Measurements from ENCODE around the gene SLC22A5. TPM values are rescaled to one million over a fixed set of nuclear protein-coding genes. Genes with fewer than 3 reads are reported as not detected.

The SLC22A5 gene
- 4.9 and 5.5 TPM in 2 replicates for total RNA-seq

DNA sequence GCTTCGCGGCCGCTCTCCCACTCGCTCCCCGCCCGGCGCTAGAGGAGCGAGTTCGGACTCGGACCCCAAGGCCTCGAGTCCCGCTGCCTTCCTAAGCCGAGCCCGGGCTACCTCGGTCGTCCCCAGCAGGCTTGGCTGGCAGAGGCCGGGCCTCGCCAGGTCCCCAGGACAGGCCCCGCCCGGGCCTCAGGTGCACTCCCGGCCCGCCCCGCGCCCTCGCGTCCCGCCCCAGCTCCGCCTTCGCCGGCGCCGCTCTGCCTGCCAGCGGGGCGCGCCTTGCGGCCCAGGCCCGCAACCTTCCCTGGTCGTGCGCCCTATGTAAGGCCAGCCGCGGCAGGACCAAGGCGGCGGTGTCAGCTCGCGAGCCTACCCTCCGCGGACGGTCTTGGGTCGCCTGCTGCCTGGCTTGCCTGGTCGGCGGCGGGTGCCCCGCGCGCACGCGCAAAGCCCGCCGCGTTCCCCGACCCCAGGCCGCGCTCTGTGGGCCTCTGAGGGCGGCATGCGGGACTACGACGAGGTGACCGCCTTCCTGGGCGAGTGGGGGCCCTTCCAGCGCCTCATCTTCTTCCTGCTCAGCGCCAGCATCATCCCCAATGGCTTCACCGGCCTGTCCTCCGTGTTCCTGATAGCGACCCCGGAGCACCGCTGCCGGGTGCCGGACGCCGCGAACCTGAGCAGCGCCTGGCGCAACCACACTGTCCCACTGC lies at the start of gene SLC22A5:
Gene SLC22A5 (plus strand): TSS at position 237 of the 707 bp plus-strand sequence. CDS start 263 bp downstream, at position 500.
- Mint-ChIP-seq H3K4me3 (peak within 1 kb of the TSS; percentile 81), H3K9me3 (no peaks in the 10 kb centered on the region), H3K27ac (peak within 1 kb of the TSS; percentile 63), H3K36me3 (ENCODE audit: low read depth) (no peaks in the 10 kb centered on the region), H3K27me3 (no peaks in the 10 kb centered on the region), H3K4me1 (peaks cover 22% of the 10 kb centered on the region)
- intact Hi-C loops (cut with micrococcal nuclease), result loop anchor here (2.0 to 5.0 kb wide), 2 partner anchors 72 to 305 kb away; no protein-coding TSS in a partner anchor
- peak; percentile 93 for DNase-seq

DNA sequence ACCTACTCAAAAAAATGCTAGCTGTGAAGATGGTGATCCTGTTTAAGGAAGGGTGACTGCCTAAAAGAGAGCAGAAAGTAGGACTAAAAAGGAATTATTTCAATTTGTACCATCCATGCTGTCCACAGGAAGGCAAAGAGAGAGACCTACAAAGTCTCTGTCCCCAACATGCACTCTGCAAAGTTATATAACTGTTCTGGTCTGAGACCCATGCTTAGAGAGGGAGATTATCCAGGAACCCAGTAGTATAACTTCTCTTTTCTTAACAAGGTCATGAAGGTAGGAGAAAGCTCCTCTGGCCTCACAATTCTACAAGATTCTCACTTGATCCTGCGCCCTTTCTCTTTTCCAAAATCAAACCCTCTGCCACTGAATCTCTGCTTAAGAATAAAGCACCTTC lies 49.5 kb upstream of the SLC22A5 start:
- Mint-ChIP-seq H3K27ac (no peak overlapping the region), H3K27me3 (no peaks in the 10 kb centered on the region), H3K36me3 (ENCODE audit: low read depth) (no peaks in the 10 kb centered on the region), H3K4me3 (no peak overlapping the region), H3K9me3 (no peaks in the 10 kb centered on the region), H3K4me1 (no peaks in the 10 kb centered on the region)
- intact Hi-C loops (cut with micrococcal nuclease), result no loop called here
- no peak for DNase-seq

DNA sequence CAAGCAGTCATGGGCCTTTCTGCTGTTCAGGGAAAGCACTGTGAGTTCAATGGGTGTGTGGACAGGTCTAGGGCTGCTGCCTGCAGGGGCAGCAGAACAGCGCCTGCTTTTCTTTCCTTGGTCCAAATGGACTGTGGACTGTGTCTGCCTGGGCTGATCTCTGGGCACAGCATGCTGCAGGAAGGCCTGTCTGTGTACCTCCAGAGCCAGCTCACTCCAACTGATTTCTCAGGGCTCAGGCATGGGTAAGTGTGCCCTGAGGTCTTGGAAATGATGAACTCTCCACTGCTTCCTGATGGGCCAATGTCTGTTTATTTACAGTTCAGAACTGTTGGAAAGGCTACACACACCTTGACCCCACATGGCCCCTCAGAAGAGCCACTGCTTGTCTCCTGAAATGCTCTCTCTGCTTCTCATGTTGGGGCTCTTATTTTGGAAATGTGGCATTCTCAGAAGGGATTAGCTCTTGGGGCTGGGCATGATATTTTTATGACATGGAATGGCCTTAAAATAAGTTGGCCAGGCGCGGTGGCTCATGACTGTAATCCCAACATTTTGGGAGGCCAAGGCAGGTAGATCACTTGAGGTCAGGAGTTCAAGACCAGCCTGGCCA lies 48.3 kb upstream of the SLC22A5 start:
- no peak overlapping the region for H3K27ac Mint-ChIP-seq
- intact Hi-C loops (cut with micrococcal nuclease), result no loop called here
- no peaks in the 10 kb centered on the region for H3K27me3 Mint-ChIP-seq
- DNase-seq, result no peak
- no peaks in the 10 kb centered on the region for H3K36me3 Mint-ChIP-seq (ENCODE audit: low read depth)
- no peak overlapping the region for H3K4me3 Mint-ChIP-seq
- no peaks in the 10 kb centered on the region for H3K4me1 Mint-ChIP-seq
- no peaks in the 10 kb centered on the region for H3K9me3 Mint-ChIP-seq

DNA sequence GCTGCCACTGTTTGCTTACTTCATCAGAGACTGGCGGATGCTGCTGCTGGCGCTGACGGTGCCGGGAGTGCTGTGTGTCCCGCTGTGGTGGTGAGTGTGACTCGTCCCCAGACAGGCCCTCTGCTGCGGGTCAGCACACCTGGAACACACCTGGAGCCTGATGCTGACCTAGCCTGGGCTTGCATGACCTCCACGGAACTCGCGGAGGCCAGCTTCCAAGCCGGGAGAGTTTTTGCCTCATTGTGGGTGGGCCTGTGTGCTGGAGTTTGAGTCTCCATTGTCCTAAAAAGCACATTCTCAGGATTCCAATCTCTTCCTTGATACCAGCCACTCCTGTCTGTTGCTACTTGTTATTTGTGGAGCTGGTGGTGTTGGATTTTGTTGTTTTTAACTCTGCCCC lies 47.2 kb upstream of the SLC22A5 start:
- intact Hi-C loops (cut with micrococcal nuclease), result no loop called here
- Mint-ChIP-seq H3K4me1 (no peaks in the 10 kb centered on the region), H3K27me3 (no peaks in the 10 kb centered on the region), H3K36me3 (ENCODE audit: low read depth) (no peaks in the 10 kb centered on the region), H3K4me3 (no peak overlapping the region), H3K9me3 (no peaks in the 10 kb centered on the region), H3K27ac (no peak overlapping the region)
- DNase-seq, result no peak

DNA sequence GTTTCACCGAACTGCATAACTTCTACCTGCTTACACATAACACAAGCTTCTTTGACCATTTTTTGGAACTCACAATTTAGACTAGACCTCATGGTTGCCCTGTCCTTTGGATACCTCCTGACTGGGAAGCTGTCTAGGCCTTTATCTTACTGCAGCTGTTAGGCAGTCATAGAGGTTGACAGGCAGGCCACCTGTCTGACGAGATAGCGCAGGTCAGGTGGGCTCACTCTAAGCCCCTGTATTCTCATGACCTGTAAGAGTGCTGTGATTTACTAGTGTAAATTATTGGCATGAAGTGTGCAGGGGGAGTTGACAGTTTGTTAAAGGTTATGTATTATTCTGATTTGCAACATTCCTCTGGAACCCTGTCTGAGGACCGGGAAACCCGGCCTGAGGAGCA lies 46.3 kb upstream of the SLC22A5 start:
- no peak for DNase-seq
- intact Hi-C loops (cut with micrococcal nuclease), result no loop called here
- no peaks in the 10 kb centered on the region for H3K36me3 Mint-ChIP-seq (ENCODE audit: low read depth)
- H3K27ac Mint-ChIP-seq, result no peak overlapping the region
- no peaks in the 10 kb centered on the region for H3K4me1 Mint-ChIP-seq
- H3K27me3 Mint-ChIP-seq, result no peaks in the 10 kb centered on the region
- no peaks in the 10 kb centered on the region for H3K9me3 Mint-ChIP-seq
- H3K4me3 Mint-ChIP-seq, result no peak overlapping the region

DNA sequence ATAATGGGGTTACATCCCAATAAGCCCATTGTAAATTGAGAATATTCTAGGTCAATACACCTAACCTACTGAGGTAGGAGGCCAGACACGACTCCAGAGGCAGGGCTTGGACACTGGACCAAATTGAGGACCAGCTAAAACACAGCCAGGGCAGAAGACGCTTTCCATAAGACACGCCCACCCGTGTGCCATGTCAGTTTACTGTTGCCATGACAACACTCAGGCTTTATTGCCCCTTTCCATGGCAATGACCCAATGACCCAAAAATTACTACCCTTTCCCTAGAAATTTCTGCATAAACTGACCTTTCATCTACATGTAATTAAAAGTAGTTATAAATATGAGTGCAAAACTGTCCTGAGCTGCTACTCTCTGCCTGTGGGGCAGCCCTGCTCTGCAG lies 43.8 kb upstream of the SLC22A5 start:
- Mint-ChIP-seq H3K27ac (no peak overlapping the region), H3K4me1 (no peaks in the 10 kb centered on the region), H3K4me3 (no peak overlapping the region), H3K9me3 (no peaks in the 10 kb centered on the region), H3K27me3 (no peaks in the 10 kb centered on the region), H3K36me3 (ENCODE audit: low read depth) (no peaks in the 10 kb centered on the region)
- DNase-seq, result no peak
- intact Hi-C loops (cut with micrococcal nuclease), result no loop called here

DNA sequence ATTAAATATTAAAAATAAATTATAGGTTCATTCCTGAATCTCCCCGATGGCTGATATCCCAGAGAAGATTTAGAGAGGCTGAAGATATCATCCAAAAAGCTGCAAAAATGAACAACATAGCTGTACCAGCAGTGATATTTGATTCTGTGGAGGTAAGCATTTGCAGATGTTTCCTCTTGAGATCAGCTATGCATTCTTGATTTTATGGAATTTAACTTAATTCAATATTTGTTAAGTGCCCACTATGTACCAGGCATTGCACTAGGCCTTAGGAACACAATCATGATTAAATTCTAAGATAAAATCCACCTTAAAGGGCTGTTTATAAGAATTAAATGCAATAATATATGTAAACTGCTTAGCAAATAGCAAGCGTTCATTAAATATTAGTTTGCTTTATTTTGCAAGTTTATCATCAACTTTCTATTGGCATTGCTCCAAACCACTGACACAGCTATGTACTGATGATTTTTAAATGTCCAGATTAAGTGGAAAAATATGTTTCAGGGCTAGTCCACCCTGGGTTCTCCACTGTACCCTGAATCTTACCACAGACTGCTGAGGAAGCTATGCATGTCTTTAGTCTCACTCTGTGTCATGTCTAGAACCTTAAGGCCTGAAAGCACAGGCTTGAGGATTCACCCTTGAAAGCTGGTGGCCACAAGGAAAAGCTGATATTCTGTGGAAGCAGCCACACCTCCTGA lies 42.1 kb upstream of the SLC22A5 start:
- Mint-ChIP-seq H3K9me3 (no peaks in the 10 kb centered on the region), H3K4me1 (no peaks in the 10 kb centered on the region), H3K27me3 (no peaks in the 10 kb centered on the region), H3K36me3 (ENCODE audit: low read depth) (no peaks in the 10 kb centered on the region), H3K4me3 (no peak overlapping the region), H3K27ac (no peak overlapping the region)
- DNase-seq, result no peak
- intact Hi-C loops (cut with micrococcal nuclease), result no loop called here

DNA sequence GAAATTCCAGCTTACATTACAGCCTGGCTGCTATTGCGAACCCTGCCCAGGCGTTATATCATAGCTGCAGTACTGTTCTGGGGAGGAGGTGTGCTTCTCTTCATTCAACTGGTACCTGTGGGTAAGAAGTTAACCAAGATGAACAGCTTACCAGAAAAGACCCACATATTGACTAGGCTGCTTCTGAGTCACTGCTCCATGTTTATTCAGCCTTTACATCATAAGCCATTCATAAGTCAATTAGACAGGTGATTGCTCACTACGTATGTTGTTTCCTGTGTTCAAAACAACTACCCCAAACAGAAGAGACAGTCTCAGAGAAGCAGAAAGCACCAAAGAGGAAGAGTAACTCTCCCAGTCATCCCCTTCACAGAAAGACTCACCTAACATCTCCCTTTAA lies 34.7 kb upstream of the SLC22A5 start:
- no peaks in the 10 kb centered on the region for H3K9me3 Mint-ChIP-seq
- H3K4me1 Mint-ChIP-seq, result peaks cover 5% of the 10 kb centered on the region
- no peak overlapping the region for H3K27ac Mint-ChIP-seq
- no peak overlapping the region for H3K4me3 Mint-ChIP-seq
- H3K27me3 Mint-ChIP-seq, result no peaks in the 10 kb centered on the region
- no peaks in the 10 kb centered on the region for H3K36me3 Mint-ChIP-seq (ENCODE audit: low read depth)
- intact Hi-C loops (cut with micrococcal nuclease), result no loop called here
- peak; percentile 57 for DNase-seq

DNA sequence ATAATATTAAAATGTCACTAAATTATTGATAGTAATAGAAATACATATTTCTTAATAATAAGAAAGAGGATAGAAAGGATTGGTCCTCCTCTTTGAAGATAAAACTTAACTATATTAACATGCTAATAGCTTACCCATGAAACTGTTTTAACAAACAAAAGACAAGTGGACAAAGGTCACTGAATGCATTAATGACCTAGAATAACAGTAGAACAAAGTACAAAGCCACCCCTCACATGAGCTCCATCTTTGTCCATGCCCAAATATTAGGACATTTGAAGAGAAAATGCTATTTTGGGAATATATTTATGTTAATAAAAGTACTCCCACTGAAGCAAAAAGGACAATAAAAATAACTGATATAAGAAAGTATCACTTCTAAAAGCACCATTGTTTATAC lies 34.1 kb upstream of the SLC22A5 start:
- no peak overlapping the region for H3K4me3 Mint-ChIP-seq
- intact Hi-C loops (cut with micrococcal nuclease), result no loop called here
- no peaks in the 10 kb centered on the region for H3K36me3 Mint-ChIP-seq (ENCODE audit: low read depth)
- H3K27me3 Mint-ChIP-seq, result no peaks in the 10 kb centered on the region
- H3K4me1 Mint-ChIP-seq, result peaks cover 5% of the 10 kb centered on the region
- no peak for DNase-seq
- H3K27ac Mint-ChIP-seq, result no peak overlapping the region
- H3K9me3 Mint-ChIP-seq, result no peaks in the 10 kb centered on the region

DNA sequence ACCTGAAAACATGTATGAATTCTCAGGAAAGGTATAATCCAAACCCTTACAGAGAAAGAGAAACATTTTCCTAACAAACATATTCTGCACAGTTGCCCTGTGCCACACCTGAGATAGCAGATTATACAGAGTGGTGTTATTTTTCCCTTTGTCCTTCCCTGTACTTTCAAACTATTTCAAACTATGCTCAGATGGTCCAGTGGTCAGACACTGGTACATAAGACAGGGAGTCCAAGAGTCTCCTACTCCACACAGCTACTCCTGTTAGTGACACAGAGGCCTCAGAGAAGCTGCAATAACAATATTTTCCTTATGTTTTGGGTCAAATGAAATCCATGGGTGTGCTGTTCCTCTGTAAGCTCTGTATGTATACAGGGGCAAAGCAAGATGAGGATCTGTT lies 30.0 kb upstream of the SLC22A5 start:
- H3K9me3 Mint-ChIP-seq, result no peaks in the 10 kb centered on the region
- no peak for DNase-seq
- no peak overlapping the region for H3K27ac Mint-ChIP-seq
- H3K27me3 Mint-ChIP-seq, result no peaks in the 10 kb centered on the region
- no peaks in the 10 kb centered on the region for H3K36me3 Mint-ChIP-seq (ENCODE audit: low read depth)
- no peak overlapping the region for H3K4me3 Mint-ChIP-seq
- peaks cover 5% of the 10 kb centered on the region for H3K4me1 Mint-ChIP-seq
- intact Hi-C loops (cut with micrococcal nuclease), result no loop called here

DNA sequence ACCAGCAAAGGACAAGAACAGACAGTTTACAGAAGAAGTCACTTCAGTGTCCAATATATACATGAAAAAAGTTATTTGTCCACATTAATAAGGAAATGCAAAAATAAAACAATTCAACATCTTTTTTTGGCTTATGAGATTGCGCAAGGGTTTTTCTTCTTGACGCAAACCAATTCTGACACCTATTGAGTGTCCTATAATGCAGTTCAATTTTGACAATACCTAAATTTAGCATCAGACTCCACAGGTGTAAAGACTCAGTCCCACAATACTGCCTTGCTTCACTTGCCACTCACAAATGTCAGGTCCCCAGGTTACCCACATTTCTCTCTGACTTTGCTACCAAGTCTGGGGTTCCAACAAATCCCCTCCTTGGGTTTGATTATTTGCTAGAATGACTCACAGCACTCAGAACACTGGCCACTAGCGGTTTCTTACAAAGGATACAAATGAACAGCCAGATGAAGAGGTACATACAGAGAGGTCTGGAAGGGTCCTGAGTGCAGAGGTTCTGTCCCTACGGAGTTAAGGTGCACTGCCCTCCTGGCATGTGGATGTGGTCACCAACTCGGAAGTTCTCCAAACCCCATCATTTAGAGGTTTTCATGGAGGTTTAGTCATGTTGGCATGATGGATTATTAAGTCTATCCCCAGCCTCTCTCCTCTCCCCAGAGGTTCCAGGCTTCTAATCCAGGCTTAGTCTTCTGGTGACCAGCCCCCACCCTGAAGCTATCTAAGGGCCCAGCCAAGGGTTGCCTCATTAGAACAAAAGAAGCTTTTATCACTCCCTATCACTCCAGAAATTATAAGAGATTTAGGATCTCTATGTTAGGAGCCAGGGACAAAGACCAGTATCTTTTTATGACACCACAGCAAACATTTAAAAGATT lies 27.0 kb upstream of the SLC22A5 start:
- H3K27ac Mint-ChIP-seq, result no peak overlapping the region
- no peak overlapping the region for H3K4me3 Mint-ChIP-seq
- DNase-seq, result no peak
- no peaks in the 10 kb centered on the region for H3K36me3 Mint-ChIP-seq (ENCODE audit: low read depth)
- intact Hi-C loops (cut with micrococcal nuclease), result no loop called here
- peaks cover 6% of the 10 kb centered on the region for H3K27me3 Mint-ChIP-seq
- no peaks in the 10 kb centered on the region for H3K4me1 Mint-ChIP-seq
- no peaks in the 10 kb centered on the region for H3K9me3 Mint-ChIP-seq

DNA sequence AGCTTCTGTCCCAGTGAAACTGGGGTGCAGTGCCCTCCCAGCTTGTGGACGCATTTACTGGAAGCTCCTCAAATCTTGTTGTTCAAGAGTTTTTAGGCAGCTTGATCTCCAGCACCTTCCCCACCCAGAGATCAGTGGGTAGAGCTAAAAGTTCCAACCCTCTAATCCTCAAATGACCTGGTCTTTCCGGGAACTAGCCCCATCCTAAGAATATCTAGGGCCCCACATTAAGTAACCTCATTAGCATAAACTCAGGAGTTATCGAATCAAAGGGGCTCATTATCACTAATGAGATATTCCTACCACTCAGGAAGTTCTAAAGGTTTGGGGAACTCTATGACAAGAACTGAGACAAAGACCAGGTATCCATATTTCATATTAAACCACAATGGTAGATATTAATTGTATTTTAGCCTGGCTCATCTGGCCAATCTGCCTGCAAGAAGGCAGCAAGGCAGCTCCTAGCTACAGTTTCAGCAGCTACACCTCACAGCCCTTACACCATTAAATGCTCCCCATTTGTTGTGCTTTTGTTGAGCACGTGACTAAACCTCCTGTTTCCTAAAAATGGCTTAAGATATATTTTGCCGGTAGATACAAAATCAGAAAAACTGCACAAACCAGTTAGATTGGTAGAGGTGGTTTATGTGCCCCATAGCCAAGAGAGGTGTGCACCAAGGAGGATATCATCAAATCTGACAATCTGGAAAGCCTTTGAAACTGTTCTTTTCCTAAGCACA lies 24.6 kb upstream of the SLC22A5 start:
- Mint-ChIP-seq H3K4me3 (no peak overlapping the region), H3K27me3 (peaks cover 6% of the 10 kb centered on the region), H3K27ac (no peak overlapping the region), H3K36me3 (ENCODE audit: low read depth) (no peaks in the 10 kb centered on the region), H3K4me1 (no peaks in the 10 kb centered on the region), H3K9me3 (peaks cover 4% of the 10 kb centered on the region)
- intact Hi-C loops (cut with micrococcal nuclease), result no loop called here
- no peak for DNase-seq

DNA sequence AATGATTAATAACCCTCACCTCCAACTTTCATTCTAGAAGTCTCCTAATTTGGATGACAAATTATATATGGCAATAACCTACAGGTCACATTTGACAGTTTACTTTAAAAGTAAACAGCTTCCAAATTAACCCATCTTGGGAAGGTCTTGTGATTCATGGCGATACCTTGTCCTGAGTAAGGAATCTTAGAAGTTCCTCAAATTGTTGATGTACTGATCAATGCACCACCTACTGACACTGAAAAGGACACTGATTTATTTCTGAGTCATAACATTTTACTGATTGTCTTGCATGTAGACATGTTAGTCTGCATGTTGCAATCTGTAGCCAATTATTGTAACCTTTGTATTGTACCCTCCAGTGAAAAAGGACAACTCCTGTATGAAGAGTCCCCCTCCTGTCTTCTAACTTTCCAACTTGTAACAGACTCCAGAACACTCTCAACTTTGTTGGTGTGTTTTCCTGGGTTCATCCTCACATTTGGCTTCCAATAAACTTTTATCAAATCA lies 16.0 kb upstream of the SLC22A5 start:
- no peaks in the 10 kb centered on the region for H3K36me3 Mint-ChIP-seq (ENCODE audit: low read depth)
- no peak for DNase-seq
- H3K4me3 Mint-ChIP-seq, result no peak overlapping the region
- no peak overlapping the region for H3K27ac Mint-ChIP-seq
- intact Hi-C loops (cut with micrococcal nuclease), result no loop called here
- no peaks in the 10 kb centered on the region for H3K4me1 Mint-ChIP-seq
- peaks cover under 1% of the 10 kb centered on the region for H3K9me3 Mint-ChIP-seq
- peaks cover 16% of the 10 kb centered on the region for H3K27me3 Mint-ChIP-seq
